ENCODE data around the gene RAB6B.
A peak's percentile ranks its signal among the peaks of the same experiment; 100 is the strongest.

The RAB6B gene

DNA sequence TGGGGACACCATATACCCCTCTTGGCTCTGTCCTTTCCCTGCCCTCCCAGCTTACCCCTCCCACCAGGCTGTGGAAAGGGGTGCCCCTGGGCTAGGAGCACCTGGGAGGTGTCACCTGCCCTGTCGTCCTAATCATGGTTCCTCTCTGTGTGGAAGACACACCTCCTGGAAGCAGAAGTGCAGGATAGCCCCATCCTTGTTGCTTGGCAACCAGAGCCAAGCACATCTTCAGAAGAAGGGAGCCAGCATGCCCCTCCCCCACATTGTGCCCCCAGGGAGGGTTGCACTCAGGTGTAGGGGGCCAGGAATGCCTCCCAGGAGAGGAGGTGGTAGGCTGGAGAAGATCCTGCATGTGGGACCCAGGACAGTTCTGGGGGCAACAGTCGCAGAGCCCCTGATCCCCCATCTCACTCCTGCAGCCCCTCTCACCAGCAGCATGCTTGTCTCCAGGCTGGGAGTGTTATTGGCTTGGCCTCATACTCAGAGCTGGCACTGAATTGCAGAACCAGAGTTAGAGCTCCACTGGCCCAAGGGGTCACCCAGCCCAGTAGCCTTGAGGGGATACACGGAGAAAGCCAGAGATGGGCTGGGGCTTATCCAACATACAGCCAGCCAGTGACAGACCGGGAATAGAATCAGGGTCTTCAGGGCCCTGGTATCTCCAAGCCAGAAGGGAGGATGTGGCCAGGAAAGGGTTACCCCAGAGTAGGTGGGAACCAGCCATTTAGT is 8.4 kb downstream of the RAB6B start:
- TF ChIP-seq, protein P1, sequence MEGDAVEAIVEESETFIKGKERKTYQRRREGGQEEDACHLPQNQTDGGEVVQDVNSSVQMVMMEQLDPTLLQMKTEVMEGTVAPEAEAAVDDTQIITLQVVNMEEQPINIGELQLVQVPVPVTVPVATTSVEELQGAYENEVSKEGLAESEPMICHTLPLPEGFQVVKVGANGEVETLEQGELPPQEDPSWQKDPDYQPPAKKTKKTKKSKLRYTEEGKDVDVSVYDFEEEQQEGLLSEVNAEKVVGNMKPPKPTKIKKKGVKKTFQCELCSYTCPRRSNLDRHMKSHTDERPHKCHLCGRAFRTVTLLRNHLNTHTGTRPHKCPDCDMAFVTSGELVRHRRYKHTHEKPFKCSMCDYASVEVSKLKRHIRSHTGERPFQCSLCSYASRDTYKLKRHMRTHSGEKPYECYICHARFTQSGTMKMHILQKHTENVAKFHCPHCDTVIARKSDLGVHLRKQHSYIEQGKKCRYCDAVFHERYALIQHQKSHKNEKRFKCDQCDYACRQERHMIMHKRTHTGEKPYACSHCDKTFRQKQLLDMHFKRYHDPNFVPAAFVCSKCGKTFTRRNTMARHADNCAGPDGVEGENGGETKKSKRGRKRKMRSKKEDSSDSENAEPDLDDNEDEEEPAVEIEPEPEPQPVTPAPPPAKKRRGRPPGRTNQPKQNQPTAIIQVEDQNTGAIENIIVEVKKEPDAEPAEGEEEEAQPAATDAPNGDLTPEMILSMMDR (IDR thresholded peaks at IDR 0.05; ENCODE audit: insufficient read depth, low read length) = no peak
- no peak for TF ChIP-seq POLR2AphosphoS5 (IDR thresholded peaks at IDR 0.05; ENCODE audit: low read depth)
- TF ChIP-seq GABPA (IDR thresholded peaks at IDR 0.05; ENCODE audit: low read depth) = no peak
- TF ChIP-seq SPI1 (IDR thresholded peaks at IDR 0.05; ENCODE audit: borderline replicate concordance, low read depth) = no peak
- TF ChIP-seq, protein P2, sequence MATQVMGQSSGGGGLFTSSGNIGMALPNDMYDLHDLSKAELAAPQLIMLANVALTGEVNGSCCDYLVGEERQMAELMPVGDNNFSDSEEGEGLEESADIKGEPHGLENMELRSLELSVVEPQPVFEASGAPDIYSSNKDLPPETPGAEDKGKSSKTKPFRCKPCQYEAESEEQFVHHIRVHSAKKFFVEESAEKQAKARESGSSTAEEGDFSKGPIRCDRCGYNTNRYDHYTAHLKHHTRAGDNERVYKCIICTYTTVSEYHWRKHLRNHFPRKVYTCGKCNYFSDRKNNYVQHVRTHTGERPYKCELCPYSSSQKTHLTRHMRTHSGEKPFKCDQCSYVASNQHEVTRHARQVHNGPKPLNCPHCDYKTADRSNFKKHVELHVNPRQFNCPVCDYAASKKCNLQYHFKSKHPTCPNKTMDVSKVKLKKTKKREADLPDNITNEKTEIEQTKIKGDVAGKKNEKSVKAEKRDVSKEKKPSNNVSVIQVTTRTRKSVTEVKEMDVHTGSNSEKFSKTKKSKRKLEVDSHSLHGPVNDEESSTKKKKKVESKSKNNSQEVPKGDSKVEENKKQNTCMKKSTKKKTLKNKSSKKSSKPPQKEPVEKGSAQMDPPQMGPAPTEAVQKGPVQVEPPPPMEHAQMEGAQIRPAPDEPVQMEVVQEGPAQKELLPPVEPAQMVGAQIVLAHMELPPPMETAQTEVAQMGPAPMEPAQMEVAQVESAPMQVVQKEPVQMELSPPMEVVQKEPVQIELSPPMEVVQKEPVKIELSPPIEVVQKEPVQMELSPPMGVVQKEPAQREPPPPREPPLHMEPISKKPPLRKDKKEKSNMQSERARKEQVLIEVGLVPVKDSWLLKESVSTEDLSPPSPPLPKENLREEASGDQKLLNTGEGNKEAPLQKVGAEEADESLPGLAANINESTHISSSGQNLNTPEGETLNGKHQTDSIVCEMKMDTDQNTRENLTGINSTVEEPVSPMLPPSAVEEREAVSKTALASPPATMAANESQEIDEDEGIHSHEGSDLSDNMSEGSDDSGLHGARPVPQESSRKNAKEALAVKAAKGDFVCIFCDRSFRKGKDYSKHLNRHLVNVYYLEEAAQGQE (IDR thresholded peaks at IDR 0.05; ENCODE audit: insufficient replicate concordance, low read depth) = no peak
- no peak for DNase-seq (ENCODE audit: low read depth in 1 of 2, low spot score in 1 of 2)
- H3K27me3 ChIP-seq (ENCODE audit: insufficient read depth, poor library complexity, severe bottlenecking) = no peaks in the 10 kb centered on the region
- H3K4me3 ChIP-seq (replicated peaks; ENCODE audit: insufficient read depth, low read length) = no peak overlapping the region
- peak overlapping the region; percentile 36 for H3K27ac ChIP-seq (replicated peaks)

DNA sequence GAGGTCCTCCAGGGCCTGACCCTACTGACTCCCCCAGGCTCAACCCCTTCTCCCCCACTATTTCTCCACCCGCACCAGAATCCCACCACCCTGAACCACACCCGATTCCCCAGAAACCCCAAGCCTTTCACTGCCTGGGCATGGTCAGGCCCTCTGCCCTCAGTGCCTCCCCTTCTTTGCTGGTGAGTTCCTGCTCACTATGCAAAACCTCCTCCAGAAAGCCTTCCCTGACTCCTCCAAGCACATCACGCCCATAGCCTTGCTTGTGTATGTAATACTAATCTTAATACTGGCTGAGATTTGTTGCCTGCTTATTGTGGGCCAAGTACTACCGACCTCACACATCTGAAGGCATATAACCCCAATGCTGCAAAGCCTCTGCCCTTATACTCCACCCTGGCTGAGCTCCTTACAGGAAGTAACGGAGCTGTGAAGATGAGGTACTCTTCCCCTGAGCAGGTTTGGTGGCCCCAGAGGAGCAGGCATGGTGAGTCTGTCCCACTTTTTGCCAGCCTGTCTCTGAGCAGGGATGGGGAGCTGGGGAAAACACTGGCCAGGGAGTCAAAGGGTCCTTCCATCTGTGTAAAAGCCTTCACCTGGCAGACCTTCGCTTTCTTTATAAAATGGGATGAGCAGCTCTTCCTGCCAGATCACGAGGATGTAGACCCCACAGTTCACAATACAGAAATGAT is 9.5 kb downstream of the RAB6B start:
- TF ChIP-seq POLR2AphosphoS5 (IDR thresholded peaks at IDR 0.05; ENCODE audit: low read depth) (no peak), GABPA (IDR thresholded peaks at IDR 0.05; ENCODE audit: low read depth) (no peak), SPI1 (IDR thresholded peaks at IDR 0.05; ENCODE audit: borderline replicate concordance, low read depth) (no peak)
- TF ChIP-seq, protein P1 (IDR thresholded peaks at IDR 0.05; ENCODE audit: insufficient read depth, low read length) = no peak
- H3K27ac ChIP-seq (replicated peaks) = no peak overlapping the region
- DNase-seq (ENCODE audit: low read depth in 1 of 2, low spot score in 1 of 2) = no peak
- H3K4me3 ChIP-seq (replicated peaks; ENCODE audit: insufficient read depth, low read length) = no peak overlapping the region
- no peaks in the 10 kb centered on the region for H3K27me3 ChIP-seq (ENCODE audit: insufficient read depth, poor library complexity, severe bottlenecking)

DNA sequence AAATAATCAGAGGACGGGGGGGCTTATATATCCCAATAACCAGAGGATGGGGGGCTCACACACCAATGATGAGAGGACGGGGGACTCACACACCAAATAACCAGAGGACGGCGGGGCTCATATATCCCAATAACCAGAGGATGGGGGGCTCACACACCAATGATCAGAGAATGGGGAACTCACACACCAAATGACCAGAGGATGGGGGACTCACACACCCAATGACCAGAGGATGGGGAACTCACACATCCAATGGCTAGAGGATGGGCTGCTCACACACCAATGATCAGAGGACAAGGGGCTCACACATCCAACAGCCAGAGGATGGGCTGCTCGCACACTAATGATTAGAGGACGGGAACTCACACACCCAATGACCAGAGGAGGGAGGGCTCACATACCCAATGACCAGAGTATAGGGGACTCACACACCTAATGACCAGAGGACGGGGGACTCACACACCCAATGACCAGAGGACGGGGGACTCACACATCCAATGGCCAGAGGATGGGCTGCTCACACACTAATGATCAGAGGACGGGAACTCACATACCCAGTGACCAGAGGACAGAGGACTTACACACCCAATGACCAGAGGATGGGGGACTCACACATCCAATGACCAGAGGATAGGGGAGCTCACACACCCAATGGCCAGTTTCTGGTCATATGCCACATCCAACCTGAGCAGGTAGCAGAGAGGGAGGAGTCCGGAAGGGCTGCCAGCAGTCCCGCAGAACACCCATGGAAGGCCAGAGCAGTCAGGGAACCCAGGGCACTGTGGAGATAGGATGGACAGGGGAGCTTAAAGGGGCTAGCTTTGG is 10.6 kb downstream of the RAB6B start:
- DNase-seq (ENCODE audit: low read depth in 1 of 2, low spot score in 1 of 2) = no peak
- no peak for TF ChIP-seq SPI1 (IDR thresholded peaks at IDR 0.05; ENCODE audit: borderline replicate concordance, low read depth)
- TF ChIP-seq GABPA (IDR thresholded peaks at IDR 0.05; ENCODE audit: low read depth) = no peak
- TF ChIP-seq POLR2AphosphoS5 (IDR thresholded peaks at IDR 0.05; ENCODE audit: low read depth) = no peak
- TF ChIP-seq, protein P2 (IDR thresholded peaks at IDR 0.05; ENCODE audit: insufficient replicate concordance, low read depth) = no peak
- TF ChIP-seq, protein P1 (IDR thresholded peaks at IDR 0.05; ENCODE audit: insufficient read depth, low read length) = no peak
- Histone ChIP-seq H3K4me3 (replicated peaks; ENCODE audit: insufficient read depth, low read length) (no peak overlapping the region), H3K27me3 (ENCODE audit: insufficient read depth, poor library complexity, severe bottlenecking) (no peaks in the 10 kb centered on the region), H3K27ac (replicated peaks) (no peak overlapping the region)

All from HL-60 (cell line).